ENCODE measurements around the gene MBD3L4. TPM values are rescaled to one million over a fixed set of nuclear protein-coding genes. Genes with fewer than 3 reads are reported as not detected.
"Not testable (repeated sequence)": the region's sequence is repeated elsewhere in the genome, so short reads cannot be mapped to it uniquely, and the experiment has no call there.

Gene MBD3L4
- not detected in 2 replicates for total RNA-seq (2014; rRNA removed; shearing (Covaris generic); ENCODE audit: low replicate concordance)

GRCh38 chr19:7040079-7040478 lies at the start of gene MBD3L4:
Gene MBD3L4, minus strand, starts transcription at chr19:7040179. Its CDS starts 35 bp downstream, at chr19:7040144.
- H2AFZ ChIP-seq (ENCODE audit: low read length); H3K4me1 ChIP-seq (ENCODE audit: low read length): not testable (repeated sequence)

DNA sequence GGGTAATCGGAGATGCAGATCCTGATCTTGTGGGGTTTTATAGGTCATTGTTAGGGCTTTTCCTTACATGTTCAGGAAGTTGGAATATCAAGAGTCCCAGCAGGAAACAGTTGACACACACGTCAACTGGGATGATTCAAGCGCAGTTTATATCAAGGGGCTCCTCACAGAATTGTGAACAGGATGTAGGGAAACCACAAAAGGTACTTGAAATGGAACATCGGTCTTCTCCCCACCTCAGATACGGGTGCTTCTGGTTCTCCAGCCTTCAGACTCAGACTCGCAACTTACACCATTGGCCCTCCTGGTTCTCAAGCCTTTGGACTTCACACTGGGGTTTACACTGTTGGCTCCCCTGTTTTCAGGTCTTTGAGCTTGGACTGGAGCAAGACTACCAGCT lies 49.0 kb upstream of the MBD3L4 start:
- Histone ChIP-seq H3K27me3 (ENCODE audit: low read length) (no peaks in the 10 kb centered on the region), H3K79me2 (ENCODE audit: low read length) (no peaks in the 10 kb centered on the region), H3K36me3 (ENCODE audit: insufficient read depth, low read length) (peaks cover 9% of the 10 kb centered on the region), H3K27ac (ENCODE audit: low read length) (no peak overlapping the region), H3K4me3 (ENCODE audit: low read length) (no peak overlapping the region), H3K9me3 (ENCODE audit: low read length) (peaks cover 17% of the 10 kb centered on the region), H4K20me1 (ENCODE audit: insufficient read depth, low read depth, low read length) (no peaks in the 10 kb centered on the region), H3K4me1 (ENCODE audit: low read length) (no peaks in the 10 kb centered on the region), H3K4me2 (ENCODE audit: low read depth, low read length, poor library complexity, severe bottlenecking) (no peak overlapping the region), H2AFZ (ENCODE audit: low read length) (no peak overlapping the region), H3K9me2 (replicated peaks; ENCODE audit: insufficient read depth, low read length) (no peaks in the 10 kb centered on the region), H3K9ac (ENCODE audit: low read length) (no peak overlapping the region)
- DNase-seq: no peak

More at GRCh38 chr19:7040079-7040478, at the start of gene MBD3L4:
- not testable (repeated sequence) for H4K20me1 ChIP-seq (ENCODE audit: insufficient read depth, low read depth, low read length); H3K27ac ChIP-seq (ENCODE audit: low read length); H3K27me3 ChIP-seq (ENCODE audit: low read length); H3K4me3 ChIP-seq (ENCODE audit: low read length); DNase-seq; H3K9me3 ChIP-seq (ENCODE audit: low read length); H3K79me2 ChIP-seq (ENCODE audit: low read length); H3K4me2 ChIP-seq (ENCODE audit: low read depth, low read length, poor library complexity, severe bottlenecking); H3K36me3 ChIP-seq (ENCODE audit: insufficient read depth, low read length); H3K9ac ChIP-seq (ENCODE audit: low read length); H3K9me2 ChIP-seq (replicated peaks; ENCODE audit: insufficient read depth, low read length)

DNA sequence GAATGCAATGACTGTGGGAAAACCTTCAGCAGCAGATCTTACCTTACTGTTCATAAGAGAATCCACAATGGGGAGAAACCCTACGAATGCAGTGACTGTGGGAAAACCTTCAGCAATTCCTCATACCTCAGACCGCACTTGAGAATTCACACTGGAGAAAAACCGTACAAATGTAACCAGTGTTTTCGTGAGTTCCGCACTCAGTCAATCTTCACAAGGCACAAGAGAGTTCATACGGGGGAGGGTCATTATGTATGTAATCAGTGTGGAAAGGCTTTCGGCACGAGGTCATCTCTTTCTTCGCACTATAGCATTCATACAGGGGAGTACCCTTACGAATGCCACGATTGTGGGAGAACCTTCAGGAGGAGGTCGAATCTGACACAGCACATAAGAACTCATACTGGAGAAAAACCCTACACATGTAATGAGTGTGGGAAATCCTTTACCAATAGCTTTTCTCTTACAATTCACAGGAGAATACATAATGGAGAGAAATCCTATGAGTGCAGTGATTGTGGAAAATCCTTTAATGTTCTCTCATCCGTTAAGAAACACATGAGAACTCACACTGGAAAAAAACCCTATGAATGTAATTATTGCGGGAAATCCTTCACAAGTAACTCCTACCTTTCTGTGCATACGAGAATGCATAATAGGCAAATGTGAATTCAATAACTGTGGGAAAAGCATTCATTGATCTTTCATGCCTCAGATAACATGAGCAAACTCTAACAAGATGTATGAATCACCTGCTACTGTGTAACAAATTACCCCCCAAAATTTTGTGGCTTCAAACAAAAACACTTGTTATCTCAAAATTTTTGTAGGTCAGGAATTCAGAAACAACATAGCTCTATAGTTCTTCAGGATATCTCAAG lies 43.3 kb upstream of the MBD3L4 start:
- Histone ChIP-seq H3K27me3 (ENCODE audit: low read length) (no peaks in the 10 kb centered on the region), H3K4me1 (ENCODE audit: low read length) (no peaks in the 10 kb centered on the region), H3K9ac (ENCODE audit: low read length) (no peak overlapping the region), H4K20me1 (ENCODE audit: insufficient read depth, low read depth, low read length) (no peaks in the 10 kb centered on the region), H3K4me3 (ENCODE audit: low read length) (peak overlapping the region; percentile 6; the same call in 1 of the 2 replicates), H3K4me2 (ENCODE audit: low read depth, low read length, poor library complexity, severe bottlenecking) (no peak overlapping the region), H3K9me3 (ENCODE audit: low read length) (peaks cover 56% of the 10 kb centered on the region), H3K36me3 (ENCODE audit: insufficient read depth, low read length) (peaks cover 64% of the 10 kb centered on the region), H3K79me2 (ENCODE audit: low read length) (no peaks in the 10 kb centered on the region), H2AFZ (ENCODE audit: low read length) (no peak overlapping the region), H3K9me2 (replicated peaks; ENCODE audit: insufficient read depth, low read length) (no peaks in the 10 kb centered on the region), H3K27ac (ENCODE audit: low read length) (no peak overlapping the region)
- peak; percentile 63 for DNase-seq

- DNase-seq: no peak
- Histone ChIP-seq H2AFZ (ENCODE audit: low read length) (no peak overlapping the region), H3K4me1 (ENCODE audit: low read length) (no peaks in the 10 kb centered on the region), H3K9me2 (replicated peaks; ENCODE audit: insufficient read depth, low read length) (no peaks in the 10 kb centered on the region), H3K4me2 (ENCODE audit: low read depth, low read length, poor library complexity, severe bottlenecking) (no peak overlapping the region), H3K27me3 (ENCODE audit: low read length) (no peaks in the 10 kb centered on the region), H3K36me3 (ENCODE audit: insufficient read depth, low read length) (peaks cover 91% of the 10 kb centered on the region), H3K4me3 (ENCODE audit: low read length) (no peak overlapping the region), H3K9ac (ENCODE audit: low read length) (no peak overlapping the region), H3K79me2 (ENCODE audit: low read length) (0 out of 2 replicates have a peak, but pooled peaks cover 7% of the 10 kb centered on the region), H3K9me3 (ENCODE audit: low read length) (peaks cover 46% of the 10 kb centered on the region), H4K20me1 (ENCODE audit: insufficient read depth, low read depth, low read length) (no peaks in the 10 kb centered on the region), H3K27ac (ENCODE audit: low read length) (no peak overlapping the region)
Measured at GRCh38 chr19:7078008-7078407, 38.0 kb upstream of the MBD3L4 start.

DNA sequence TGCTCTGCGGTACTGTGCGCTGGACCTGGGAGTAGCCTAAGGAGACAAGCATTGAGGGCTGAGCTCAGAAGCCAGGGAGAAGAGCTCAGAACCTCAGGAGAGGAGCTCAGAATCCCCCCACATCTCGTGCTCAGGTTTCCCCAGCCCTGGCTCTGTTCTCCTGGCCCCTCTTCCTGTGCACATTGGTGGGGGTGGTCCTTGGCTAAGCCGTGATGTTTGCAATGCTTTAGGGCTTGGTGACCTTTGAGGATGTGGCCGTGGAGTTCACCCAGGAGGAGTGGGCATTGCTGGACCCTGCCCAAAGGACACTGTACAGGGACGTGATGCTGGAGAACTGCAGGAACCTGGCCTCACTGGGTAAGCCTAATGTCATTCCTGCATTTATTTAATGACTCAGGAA lies 36.2 kb upstream of the MBD3L4 start:
- Histone ChIP-seq H3K4me3 (ENCODE audit: low read length) (no peak overlapping the region), H2AFZ (ENCODE audit: low read length) (no peak overlapping the region), H3K9me2 (replicated peaks; ENCODE audit: insufficient read depth, low read length) (no peaks in the 10 kb centered on the region), H3K4me1 (ENCODE audit: low read length) (no peaks in the 10 kb centered on the region), H4K20me1 (ENCODE audit: insufficient read depth, low read depth, low read length) (no peaks in the 10 kb centered on the region), H3K4me2 (ENCODE audit: low read depth, low read length, poor library complexity, severe bottlenecking) (no peak overlapping the region), H3K79me2 (ENCODE audit: low read length) (peaks cover 10% of the 10 kb centered on the region), H3K27me3 (ENCODE audit: low read length) (no peaks in the 10 kb centered on the region), H3K9me3 (ENCODE audit: low read length) (peaks cover 34% of the 10 kb centered on the region), H3K9ac (ENCODE audit: low read length) (no peak overlapping the region), H3K36me3 (ENCODE audit: insufficient read depth, low read length) (peaks cover 83% of the 10 kb centered on the region), H3K27ac (ENCODE audit: low read length) (no peak overlapping the region)
- DNase-seq: no peak

DNA sequence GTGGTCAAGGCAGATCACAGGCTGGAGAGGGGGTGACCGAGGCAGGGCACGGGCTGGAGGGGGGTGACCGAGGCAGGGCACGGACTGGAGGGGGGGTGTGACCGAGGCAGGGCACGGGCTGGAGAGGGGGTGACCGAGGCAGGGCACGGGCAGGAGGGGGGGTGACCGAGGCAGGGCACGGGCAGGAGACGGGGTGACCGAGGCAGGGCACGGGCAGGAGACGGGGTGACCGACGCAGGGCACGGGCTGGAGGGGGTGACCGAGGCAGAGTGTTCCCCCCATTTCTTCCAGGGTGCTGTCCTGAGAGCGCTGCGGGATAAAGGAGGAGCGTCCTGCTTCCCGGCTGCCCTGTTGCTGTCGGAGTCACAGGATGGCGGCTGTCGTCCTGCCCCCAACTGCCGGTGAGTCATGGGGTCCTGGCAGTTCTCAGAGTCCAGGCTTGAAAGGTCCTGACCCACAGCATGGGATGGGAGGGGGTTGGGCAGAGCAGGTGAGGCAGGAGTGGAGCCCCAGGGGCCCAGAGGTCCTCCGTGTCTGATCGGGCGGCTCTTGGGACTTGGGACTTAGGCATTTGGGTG lies 34.8 kb upstream of the MBD3L4 start:
- H3K79me2 ChIP-seq (ENCODE audit: low read length): peaks cover 24% of the 10 kb centered on the region
- H3K9ac ChIP-seq (ENCODE audit: low read length): no peak overlapping the region
- no peaks in the 10 kb centered on the region for H4K20me1 ChIP-seq (ENCODE audit: insufficient read depth, low read depth, low read length)
- H3K4me2 ChIP-seq (ENCODE audit: low read depth, low read length, poor library complexity, severe bottlenecking): no peak overlapping the region
- H3K27ac ChIP-seq (ENCODE audit: low read length): no peak overlapping the region
- DNase-seq: no peak
- peaks cover 75% of the 10 kb centered on the region for H3K36me3 ChIP-seq (ENCODE audit: insufficient read depth, low read length)
- H3K9me3 ChIP-seq (ENCODE audit: low read length): peaks cover 22% of the 10 kb centered on the region
- no peak overlapping the region for H3K4me3 ChIP-seq (ENCODE audit: low read length)
- no peaks in the 10 kb centered on the region for H3K9me2 ChIP-seq (replicated peaks; ENCODE audit: insufficient read depth, low read length)
- peaks cover 6% of the 10 kb centered on the region for H3K4me1 ChIP-seq (ENCODE audit: low read length)
- no peak overlapping the region for H2AFZ ChIP-seq (ENCODE audit: low read length)
- H3K27me3 ChIP-seq (ENCODE audit: low read length): no peaks in the 10 kb centered on the region

DNA sequence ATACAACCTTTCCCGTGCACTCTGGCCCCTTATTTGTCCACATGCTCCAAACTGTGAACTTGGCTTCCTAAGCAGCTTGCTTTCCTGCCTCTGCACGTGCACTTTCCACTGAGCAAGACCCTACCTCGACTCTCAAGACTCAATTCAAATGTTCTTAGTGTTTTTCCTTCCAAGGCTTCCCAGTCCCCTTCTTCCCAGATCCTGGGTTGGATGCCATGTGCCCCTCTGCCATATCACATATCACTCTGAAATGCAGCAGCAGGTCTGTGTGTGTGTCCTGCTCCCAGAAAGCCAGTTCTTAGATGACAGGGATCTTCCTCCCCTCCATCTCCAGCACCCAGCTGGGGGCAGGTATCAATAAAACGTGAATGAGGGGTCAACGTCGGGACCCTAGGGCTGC lies 32.6 kb upstream of the MBD3L4 start:
- H4K20me1 ChIP-seq (ENCODE audit: insufficient read depth, low read depth, low read length): no peaks in the 10 kb centered on the region
- peaks cover 6% of the 10 kb centered on the region for H3K4me1 ChIP-seq (ENCODE audit: low read length)
- H3K79me2 ChIP-seq (ENCODE audit: low read length): peaks cover 24% of the 10 kb centered on the region
- no peak overlapping the region for H3K9ac ChIP-seq (ENCODE audit: low read length)
- H3K27me3 ChIP-seq (ENCODE audit: low read length): no peaks in the 10 kb centered on the region
- H2AFZ ChIP-seq (ENCODE audit: low read length): no peak overlapping the region
- H3K4me2 ChIP-seq (ENCODE audit: low read depth, low read length, poor library complexity, severe bottlenecking): no peak overlapping the region
- H3K27ac ChIP-seq (ENCODE audit: low read length): no peak overlapping the region
- H3K4me3 ChIP-seq (ENCODE audit: low read length): no peak overlapping the region
- H3K36me3 ChIP-seq (ENCODE audit: insufficient read depth, low read length): peaks cover 54% of the 10 kb centered on the region
- peak; percentile 38 for DNase-seq
- H3K9me3 ChIP-seq (ENCODE audit: low read length): peaks cover 13% of the 10 kb centered on the region
- no peaks in the 10 kb centered on the region for H3K9me2 ChIP-seq (replicated peaks; ENCODE audit: insufficient read depth, low read length)

- peak overlapping the region; percentile 89 for H3K9ac ChIP-seq (ENCODE audit: low read length)
- H3K4me3 ChIP-seq (ENCODE audit: low read length): peak overlapping the region; percentile 93
- H3K4me2 ChIP-seq (ENCODE audit: low read depth, low read length, poor library complexity, severe bottlenecking): peak overlapping the region; percentile 88
- H3K4me1 ChIP-seq (ENCODE audit: low read length): peaks cover 6% of the 10 kb centered on the region
- peaks cover 4% of the 10 kb centered on the region; the same call in 1 of the 2 replicates for H3K9me3 ChIP-seq (ENCODE audit: low read length)
- peak overlapping the region; percentile 51 for H3K27ac ChIP-seq (ENCODE audit: low read length)
- H3K36me3 ChIP-seq (ENCODE audit: insufficient read depth, low read length): peaks cover 28% of the 10 kb centered on the region
- H2AFZ ChIP-seq (ENCODE audit: low read length): peak overlapping the region; percentile 95
- H3K79me2 ChIP-seq (ENCODE audit: low read length): peaks cover 20% of the 10 kb centered on the region
- no peaks in the 10 kb centered on the region for H4K20me1 ChIP-seq (ENCODE audit: insufficient read depth, low read depth, low read length)
- H3K9me2 ChIP-seq (replicated peaks; ENCODE audit: insufficient read depth, low read length): no peaks in the 10 kb centered on the region
- no peaks in the 10 kb centered on the region for H3K27me3 ChIP-seq (ENCODE audit: low read length)
- DNase-seq: no peak
Measured at GRCh38 chr19:7069904-7070226, 29.9 kb upstream of the MBD3L4 start.

All from Karpas-422 (cell line).